WTC11 (cell line): ENCODE measurements around the gene NBEAL1. TPM values are rescaled to one million over a fixed set of nuclear protein-coding genes. Genes with fewer than 3 reads are reported as not detected.

ENCODE experiments used
- ATAC-seq: fragments of 200-7000 bp; cut with Tn5 transposase; 2 replicates; pipeline ENCODE4 v1.10.0; 2021; ENCODE audit warnings: mild to moderate bottlenecking, moderate library complexity
- CTCF ChIA-PET: fragments of 300-600 bp; sonication (Branson Sonifier 250); formaldehyde crosslinking; loops from one replicate; lab custom pipeline; 2021; ENCODE audit warnings: antibody characterized with exemption; lab: Charles Lee
- POLR2A ChIA-PET: fragments of 350-600 bp; sonication (Branson Sonifier 250); formaldehyde crosslinking; loops from one replicate; lab custom pipeline; 2021; ENCODE audit warnings: antibody characterized with exemption; lab: Charles Lee
- DNase-seq: peaks from one replicate; pipeline ENCODE4 v3.0.0; 2021; ENCODE audit warnings: low spot score
- H3K27ac Mint-ChIP-seq: 2 replicates; pipeline ENCODE4 v1.8.0; 2021; ENCODE audit warnings: mixed read lengths
- H3K27me3 Mint-ChIP-seq: 2 replicates; pipeline ENCODE4 v1.8.0; 2021; ENCODE audit warnings: low read depth, mild to moderate bottlenecking, moderate library complexity, mixed read lengths
- H3K36me3 Mint-ChIP-seq: 2 replicates; pipeline ENCODE4 v1.8.0; 2021; ENCODE audit warnings: mixed read lengths
- H3K4me1 Mint-ChIP-seq: 2 replicates; pipeline ENCODE4 v1.8.0; 2022; ENCODE audit warnings: mixed read lengths
- H3K4me3 Mint-ChIP-seq: 2 replicates; pipeline ENCODE4 v1.8.0; 2021; ENCODE audit warnings: mild to moderate bottlenecking, moderate library complexity, mixed read lengths
- H3K9me3 Mint-ChIP-seq: 2 replicates; pipeline ENCODE4 v1.8.0; 2021; ENCODE audit warnings: mixed read lengths
- ATF1 ChIP-seq: sonication (generic); formaldehyde crosslinking; IDR thresholded peaks from 2 replicates; pipeline ENCODE4 v1.8.1; 2023; ENCODE audit warnings: mild to moderate bottlenecking, moderate library complexity, missing genetic modification reagents
- CBFB ChIP-seq: sonication (generic); formaldehyde crosslinking; IDR thresholded peaks from 2 replicates; pipeline ENCODE4 v1.8.1; 2022; ENCODE audit warnings: mild to moderate bottlenecking, low read depth, missing genetic modification reagents
- E2F4 ChIP-seq: sonication (generic); formaldehyde crosslinking; IDR thresholded peaks from 2 replicates; pipeline ENCODE4 v1.8.1; 2022; ENCODE audit warnings: low read depth, mild to moderate bottlenecking, moderate library complexity, missing genetic modification reagents, borderline replicate concordance
- NFATC4 ChIP-seq: fragments of 250-450 bp; sonication (Bioruptor Pico); IDR thresholded peaks from 2 replicates; pipeline ENCODE4 v1.9.0; 2021; ENCODE audit warnings: mild to moderate bottlenecking
- NR1H2 ChIP-seq: sonication (generic); formaldehyde crosslinking; IDR thresholded peaks from 2 replicates; pipeline ENCODE4 v1.9.0; 2021; ENCODE audit warnings: mild to moderate bottlenecking, moderate library complexity, missing genetic modification reagents
- RELA ChIP-seq: sonication (generic); formaldehyde crosslinking; IDR thresholded peaks from 2 replicates; pipeline ENCODE4 v1.8.1; 2022; ENCODE audit warnings: missing genetic modification reagents, mild to moderate bottlenecking, borderline replicate concordance
- SP1 ChIP-seq: sonication (generic); formaldehyde crosslinking; conservative IDR thresholded peaks from 2 replicates; pipeline ENCODE4 v1.8.1; 2022; ENCODE audit warnings: missing genetic modification reagents
- TCF7 ChIP-seq: sonication (generic); formaldehyde crosslinking; IDR thresholded peaks from 2 replicates; pipeline ENCODE4 v1.8.0; 2022; ENCODE audit warnings: mild to moderate bottlenecking, low read depth, missing genetic modification reagents, moderate library complexity
- TEAD4 ChIP-seq: sonication (generic); formaldehyde crosslinking; IDR thresholded peaks from 2 replicates; pipeline ENCODE4 v1.8.0; 2022; ENCODE audit warnings: mild to moderate bottlenecking, missing genetic modification reagents
- ZBTB21 ChIP-seq: sonication (generic); formaldehyde crosslinking; IDR thresholded peaks from 2 replicates; pipeline ENCODE4 v1.8.1; 2023; ENCODE audit warnings: mild to moderate bottlenecking, missing genetic modification reagents, borderline replicate concordance
- ZNF138 ChIP-seq: sonication (generic); formaldehyde crosslinking; conservative IDR thresholded peaks from 2 replicates; pipeline ENCODE4 v1.8.1; 2022; ENCODE audit warnings: mild to moderate bottlenecking, moderate library complexity, missing genetic modification reagents
- ZNF232 ChIP-seq: sonication (generic); formaldehyde crosslinking; IDR thresholded peaks from 2 replicates; pipeline ENCODE4 v1.8.0; 2022; ENCODE audit warnings: mild to moderate bottlenecking, missing genetic modification reagents
- ZNF416 ChIP-seq: fragments of 250-450 bp; sonication (Bioruptor Pico); IDR thresholded peaks from 2 replicates; pipeline ENCODE4 v1.9.0; 2021; ENCODE audit warnings: mild to moderate bottlenecking, inconsistent platforms
- ZNF671 ChIP-seq: fragments of 250-450 bp; sonication (Bioruptor Pico); IDR thresholded peaks from 2 replicates; pipeline ENCODE4 v1.8.0; 2021; ENCODE audit warnings: mild to moderate bottlenecking
- total RNA-seq: library from RNA; stranded (reverse); gene quantifications from 3 replicates; pipeline ENCODE4 v1.2.3, GENCODE V29; 2021
- TF ChIP-seq, protein P1 (sequence below): sonication (generic); formaldehyde crosslinking; conservative IDR thresholded peaks from 2 replicates; pipeline ENCODE4 v1.8.1; 2022; ENCODE audit warnings: mild to moderate bottlenecking, missing genetic modification reagents
- TF ChIP-seq, protein P2 (sequence below): sonication (generic); formaldehyde crosslinking; IDR thresholded peaks from 2 replicates; pipeline ENCODE4 v1.8.1; 2023; ENCODE audit warnings: mild to moderate bottlenecking, missing genetic modification reagents, borderline replicate concordance
- TF ChIP-seq, protein P3 (sequence below): sonication (generic); formaldehyde crosslinking; IDR thresholded peaks from 2 replicates; pipeline ENCODE4 v1.8.0; 2023; ENCODE audit warnings: missing genetic modification reagents
- TF ChIP-seq, protein P4 (sequence below): fragments of 250-450 bp; sonication (Bioruptor Pico); IDR thresholded peaks from 2 replicates; pipeline ENCODE4 v2.1.2; 2022; ENCODE audit warnings: mild to moderate bottlenecking, moderate library complexity
- TF ChIP-seq, protein P5 (sequence below): sonication (generic); formaldehyde crosslinking; IDR thresholded peaks from 2 replicates; pipeline ENCODE4 v1.8.1; 2023; ENCODE audit warnings: mild to moderate bottlenecking, missing genetic modification reagents, moderate library complexity
- TF ChIP-seq, protein P6 (sequence below): fragments of 200-600 bp; IDR thresholded peaks from 2 replicates; pipeline ENCODE4 v1.8.0; 2022; ENCODE audit warnings: antibody characterized with exemption

NBEAL1 gene
- total RNA-seq, 1 experiment from 2014 or later, result 10.5 TPM

DNA sequence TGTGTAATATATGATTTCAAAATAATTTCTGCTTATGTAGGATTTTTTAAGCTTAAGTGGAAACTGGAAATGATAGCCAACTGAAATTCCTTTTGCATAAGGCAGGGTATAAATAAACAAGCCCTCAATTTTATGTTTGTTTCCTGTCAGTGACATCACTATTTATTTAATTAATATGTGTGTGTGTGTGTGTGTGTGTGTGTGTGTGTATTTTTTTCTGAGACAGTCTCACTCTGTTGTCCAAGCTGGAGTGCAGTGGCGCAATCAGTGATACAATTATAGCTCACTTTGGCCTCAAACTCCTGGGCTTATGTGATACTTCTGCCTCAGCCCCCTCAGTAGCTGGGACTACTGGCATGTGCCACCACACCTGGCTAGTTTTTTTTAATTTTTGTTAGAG lies 194.9 kb downstream of the NBEAL1 start:
- ChIA-PET POLR2A (no interaction called here), CTCF (no interaction called here)
- Mint-ChIP-seq H3K27ac (no peak overlapping the region), H3K4me1 (no peaks in the 10 kb centered on the region), H3K36me3 (peaks cover 14% of the 10 kb centered on the region), H3K4me3 (no peak overlapping the region), H3K27me3 (no peaks in the 10 kb centered on the region), H3K9me3 (peaks cover 10% of the 10 kb centered on the region)
- DNase-seq (no peak), ATAC-seq (no peak)
- no peak for TF ChIP-seq TCF7 (CRISPR knock-in tag)
- TF ChIP-seq, protein P1, sequence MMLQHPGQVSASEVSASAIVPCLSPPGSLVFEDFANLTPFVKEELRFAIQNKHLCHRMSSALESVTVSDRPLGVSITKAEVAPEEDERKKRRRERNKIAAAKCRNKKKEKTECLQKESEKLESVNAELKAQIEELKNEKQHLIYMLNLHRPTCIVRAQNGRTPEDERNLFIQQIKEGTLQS (CRISPR knock-in tag), result no peak
- TF ChIP-seq, protein P2, sequence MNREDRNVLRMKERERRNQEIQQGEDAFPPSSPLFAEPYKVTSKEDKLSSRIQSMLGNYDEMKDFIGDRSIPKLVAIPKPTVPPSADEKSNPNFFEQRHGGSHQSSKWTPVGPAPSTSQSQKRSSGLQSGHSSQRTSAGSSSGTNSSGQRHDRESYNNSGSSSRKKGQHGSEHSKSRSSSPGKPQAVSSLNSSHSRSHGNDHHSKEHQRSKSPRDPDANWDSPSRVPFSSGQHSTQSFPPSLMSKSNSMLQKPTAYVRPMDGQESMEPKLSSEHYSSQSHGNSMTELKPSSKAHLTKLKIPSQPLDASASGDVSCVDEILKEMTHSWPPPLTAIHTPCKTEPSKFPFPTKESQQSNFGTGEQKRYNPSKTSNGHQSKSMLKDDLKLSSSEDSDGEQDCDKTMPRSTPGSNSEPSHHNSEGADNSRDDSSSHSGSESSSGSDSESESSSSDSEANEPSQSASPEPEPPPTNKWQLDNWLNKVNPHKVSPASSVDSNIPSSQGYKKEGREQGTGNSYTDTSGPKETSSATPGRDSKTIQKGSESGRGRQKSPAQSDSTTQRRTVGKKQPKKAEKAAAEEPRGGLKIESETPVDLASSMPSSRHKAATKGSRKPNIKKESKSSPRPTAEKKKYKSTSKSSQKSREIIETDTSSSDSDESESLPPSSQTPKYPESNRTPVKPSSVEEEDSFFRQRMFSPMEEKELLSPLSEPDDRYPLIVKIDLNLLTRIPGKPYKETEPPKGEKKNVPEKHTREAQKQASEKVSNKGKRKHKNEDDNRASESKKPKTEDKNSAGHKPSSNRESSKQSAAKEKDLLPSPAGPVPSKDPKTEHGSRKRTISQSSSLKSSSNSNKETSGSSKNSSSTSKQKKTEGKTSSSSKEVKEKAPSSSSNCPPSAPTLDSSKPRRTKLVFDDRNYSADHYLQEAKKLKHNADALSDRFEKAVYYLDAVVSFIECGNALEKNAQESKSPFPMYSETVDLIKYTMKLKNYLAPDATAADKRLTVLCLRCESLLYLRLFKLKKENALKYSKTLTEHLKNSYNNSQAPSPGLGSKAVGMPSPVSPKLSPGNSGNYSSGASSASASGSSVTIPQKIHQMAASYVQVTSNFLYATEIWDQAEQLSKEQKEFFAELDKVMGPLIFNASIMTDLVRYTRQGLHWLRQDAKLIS, result no peak
- TF ChIP-seq, protein P3, sequence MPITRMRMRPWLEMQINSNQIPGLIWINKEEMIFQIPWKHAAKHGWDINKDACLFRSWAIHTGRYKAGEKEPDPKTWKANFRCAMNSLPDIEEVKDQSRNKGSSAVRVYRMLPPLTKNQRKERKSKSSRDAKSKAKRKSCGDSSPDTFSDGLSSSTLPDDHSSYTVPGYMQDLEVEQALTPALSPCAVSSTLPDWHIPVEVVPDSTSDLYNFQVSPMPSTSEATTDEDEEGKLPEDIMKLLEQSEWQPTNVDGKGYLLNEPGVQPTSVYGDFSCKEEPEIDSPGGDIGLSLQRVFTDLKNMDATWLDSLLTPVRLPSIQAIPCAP, result no peak
- no peak for TF ChIP-seq CBFB
- TF ChIP-seq ZNF416 (CRISPR knock-in tag), result no peak
- no peak for TF ChIP-seq ZNF232
- TF ChIP-seq E2F4 (CRISPR knock-in tag), result no peak
- TF ChIP-seq, protein P4, sequence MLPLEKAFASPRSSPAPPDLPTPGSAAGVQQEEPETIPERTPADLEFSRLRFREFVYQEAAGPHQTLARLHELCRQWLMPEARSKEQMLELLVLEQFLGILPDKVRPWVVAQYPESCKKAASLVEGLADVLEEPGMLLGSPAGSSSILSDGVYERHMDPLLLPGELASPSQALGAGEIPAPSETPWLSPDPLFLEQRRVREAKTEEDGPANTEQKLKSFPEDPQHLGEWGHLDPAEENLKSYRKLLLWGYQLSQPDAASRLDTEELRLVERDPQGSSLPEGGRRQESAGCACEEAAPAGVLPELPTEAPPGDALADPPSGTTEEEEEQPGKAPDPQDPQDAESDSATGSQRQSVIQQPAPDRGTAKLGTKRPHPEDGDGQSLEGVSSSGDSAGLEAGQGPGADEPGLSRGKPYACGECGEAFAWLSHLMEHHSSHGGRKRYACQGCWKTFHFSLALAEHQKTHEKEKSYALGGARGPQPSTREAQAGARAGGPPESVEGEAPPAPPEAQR (CRISPR knock-in tag), result no peak
- TF ChIP-seq ZBTB21 (CRISPR knock-in tag), result no peak
- no peak for TF ChIP-seq ZNF138 (CRISPR knock-in tag)
- no peak for TF ChIP-seq ZNF671 (CRISPR knock-in tag)
- TF ChIP-seq, protein P5, sequence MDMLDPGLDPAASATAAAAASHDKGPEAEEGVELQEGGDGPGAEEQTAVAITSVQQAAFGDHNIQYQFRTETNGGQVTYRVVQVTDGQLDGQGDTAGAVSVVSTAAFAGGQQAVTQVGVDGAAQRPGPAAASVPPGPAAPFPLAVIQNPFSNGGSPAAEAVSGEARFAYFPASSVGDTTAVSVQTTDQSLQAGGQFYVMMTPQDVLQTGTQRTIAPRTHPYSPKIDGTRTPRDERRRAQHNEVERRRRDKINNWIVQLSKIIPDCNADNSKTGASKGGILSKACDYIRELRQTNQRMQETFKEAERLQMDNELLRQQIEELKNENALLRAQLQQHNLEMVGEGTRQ (CRISPR knock-in tag), result no peak
- no peak for TF ChIP-seq SP1 (CRISPR knock-in tag)
- TF ChIP-seq RELA (CRISPR knock-in tag), result no peak
- TF ChIP-seq, protein P6, sequence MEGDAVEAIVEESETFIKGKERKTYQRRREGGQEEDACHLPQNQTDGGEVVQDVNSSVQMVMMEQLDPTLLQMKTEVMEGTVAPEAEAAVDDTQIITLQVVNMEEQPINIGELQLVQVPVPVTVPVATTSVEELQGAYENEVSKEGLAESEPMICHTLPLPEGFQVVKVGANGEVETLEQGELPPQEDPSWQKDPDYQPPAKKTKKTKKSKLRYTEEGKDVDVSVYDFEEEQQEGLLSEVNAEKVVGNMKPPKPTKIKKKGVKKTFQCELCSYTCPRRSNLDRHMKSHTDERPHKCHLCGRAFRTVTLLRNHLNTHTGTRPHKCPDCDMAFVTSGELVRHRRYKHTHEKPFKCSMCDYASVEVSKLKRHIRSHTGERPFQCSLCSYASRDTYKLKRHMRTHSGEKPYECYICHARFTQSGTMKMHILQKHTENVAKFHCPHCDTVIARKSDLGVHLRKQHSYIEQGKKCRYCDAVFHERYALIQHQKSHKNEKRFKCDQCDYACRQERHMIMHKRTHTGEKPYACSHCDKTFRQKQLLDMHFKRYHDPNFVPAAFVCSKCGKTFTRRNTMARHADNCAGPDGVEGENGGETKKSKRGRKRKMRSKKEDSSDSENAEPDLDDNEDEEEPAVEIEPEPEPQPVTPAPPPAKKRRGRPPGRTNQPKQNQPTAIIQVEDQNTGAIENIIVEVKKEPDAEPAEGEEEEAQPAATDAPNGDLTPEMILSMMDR, result no peak
- TF ChIP-seq NR1H2, result no peak
- no peak for TF ChIP-seq ATF1 (CRISPR knock-in tag)
- TF ChIP-seq TEAD4 (CRISPR knock-in tag), result no peak
- no peak for TF ChIP-seq NFATC4 (CRISPR knock-in tag)
